AG08396 (cell line): Measurements from ENCODE around the gene SETD5.

ENCODE experiments used
- DNase-seq: peaks from one replicate; pipeline ENCODE4 v3.0.0; 2012; ENCODE audit warnings: low spot score, mixed read lengths

Gene SETD5

GRCh38 chr3:9387322-9387655 is 10.1 kb upstream of the SETD5 start:
- DNase-seq, result no peak

GRCh38 chr3:9388142-9388541 is 9.3 kb upstream of the SETD5 start:
- no peak for DNase-seq

- DNase-seq, result no peak
These were observed 8.7 kb upstream of the SETD5 start for GRCh38 chr3:9388562-9389272.

- DNase-seq, result no peak
These were observed 7.0 kb upstream of the SETD5 start for GRCh38 chr3:9390265-9390888.

- DNase-seq, result no peak
These were observed 5.4 kb upstream of the SETD5 start for GRCh38 chr3:9392041-9392440.

- no peak for DNase-seq
These were observed 1.7 kb upstream of the SETD5 start for GRCh38 chr3:9395570-9396300.

- peak; percentile 84 for DNase-seq
These were observed 1.1 kb upstream of the SETD5 start for GRCh38 chr3:9396301-9396631.

- peak; percentile 93 for DNase-seq
These were observed 633 bp upstream of the SETD5 start for GRCh38 chr3:9396632-9397331.

- DNase-seq, result no peak
These were observed 688 bp downstream of the SETD5 start for GRCh38 chr3:9397906-9398699.

- no peak for DNase-seq
These were observed 1.4 kb downstream of the SETD5 start for GRCh38 chr3:9398700-9399336.

- DNase-seq, result no peak
These were observed 1.9 kb downstream of the SETD5 start for GRCh38 chr3:9399337-9399703.

- DNase-seq, result peak; percentile 82
These were observed 2.3 kb downstream of the SETD5 start for GRCh38 chr3:9399746-9400145.

- no peak for DNase-seq
These were observed 3.2 kb downstream of the SETD5 start for GRCh38 chr3:9400616-9401015.

GRCh38 chr3:9401986-9402385 is 4.6 kb downstream of the SETD5 start:
- DNase-seq, result no peak

GRCh38 chr3:9402410-9403228 is 5.2 kb downstream of the SETD5 start:
- DNase-seq, result no peak

GRCh38 chr3:9403463-9403862 is 6.0 kb downstream of the SETD5 start:
- no peak for DNase-seq

- DNase-seq, result no peak
These were observed 7.3 kb downstream of the SETD5 start for GRCh38 chr3:9404680-9405079.

GRCh38 chr3:9405756-9406155 is 8.3 kb downstream of the SETD5 start:
- DNase-seq, result no peak

GRCh38 chr3:9406856-9407626 is 9.6 kb downstream of the SETD5 start:
- no peak for DNase-seq

GRCh38 chr3:9408061-9408460 is 10.6 kb downstream of the SETD5 start:
- DNase-seq, result no peak
